Measurements from ENCODE around the gene GUCY2C.

Gene GUCY2C

DNA sequence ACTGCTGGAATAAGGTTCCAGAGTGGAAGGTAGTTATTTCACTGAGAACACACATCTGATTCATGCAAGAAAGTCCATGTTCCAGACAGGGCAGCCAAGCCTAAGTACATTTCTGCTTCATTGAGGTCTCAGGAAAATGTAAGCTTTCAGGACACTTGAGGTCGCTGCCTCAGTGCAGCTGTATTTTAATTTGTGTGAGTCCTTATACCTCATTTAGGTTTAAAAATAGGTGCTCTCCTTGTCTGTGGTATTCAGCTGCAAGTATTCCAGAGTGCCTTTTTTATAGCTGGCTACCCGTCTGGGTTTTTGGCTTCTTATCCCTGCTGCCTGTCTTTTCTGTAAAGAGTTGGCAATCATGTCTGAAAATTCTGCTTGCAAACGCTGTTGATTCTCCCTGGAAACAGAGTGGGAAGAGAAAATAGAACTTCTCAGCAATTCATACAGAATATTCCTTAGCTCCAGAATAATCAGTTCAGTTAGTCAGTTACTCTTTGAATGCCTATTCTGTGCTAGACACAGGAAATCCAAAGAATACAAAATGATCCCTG is 83.4 kb downstream of the GUCY2C start:
- Histone ChIP-seq H3K9ac (ENCODE audit: low read length) (no peak overlapping the region), H3K4me3 (ENCODE audit: low read length) (no peak overlapping the region), H3K9me3 (ENCODE audit: control insufficient read depth, low read length) (no peaks in the 10 kb centered on the region), H3K4me1 (ENCODE audit: control insufficient read depth, insufficient read depth, low read length) (peaks cover 32% of the 10 kb centered on the region), H3K27me3 (ENCODE audit: control insufficient read depth, insufficient read depth, low read length) (no peaks in the 10 kb centered on the region), H3K36me3 (ENCODE audit: control insufficient read depth, insufficient read depth, low read length) (no peaks in the 10 kb centered on the region)

DNA sequence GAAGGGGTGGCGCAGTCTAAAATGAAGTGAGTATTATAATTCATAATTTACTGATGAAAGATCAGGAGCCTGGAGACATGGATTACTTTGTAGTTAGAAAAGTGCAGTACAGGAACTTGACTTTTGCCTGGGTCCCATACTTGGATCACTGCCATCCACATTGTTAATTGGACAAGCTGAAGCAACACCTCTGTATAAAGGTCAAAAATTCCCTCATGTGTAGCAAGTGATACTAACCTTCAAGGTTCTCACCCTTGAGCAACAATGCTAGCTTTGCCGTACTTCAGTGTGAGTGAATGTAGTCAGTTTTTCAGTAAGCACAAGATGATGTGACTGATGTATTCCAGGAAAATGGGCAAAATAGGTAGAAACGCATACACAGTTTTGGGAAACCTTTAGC is 84.1 kb downstream of the GUCY2C start:
- Histone ChIP-seq H3K9me3 (ENCODE audit: control insufficient read depth, low read length) (no peaks in the 10 kb centered on the region), H3K36me3 (ENCODE audit: control insufficient read depth, insufficient read depth, low read length) (no peaks in the 10 kb centered on the region), H3K4me3 (ENCODE audit: low read length) (no peak overlapping the region), H3K27me3 (ENCODE audit: control insufficient read depth, insufficient read depth, low read length) (no peaks in the 10 kb centered on the region), H3K4me1 (ENCODE audit: control insufficient read depth, insufficient read depth, low read length) (peaks cover 32% of the 10 kb centered on the region), H3K9ac (ENCODE audit: low read length) (no peak overlapping the region)

DNA sequence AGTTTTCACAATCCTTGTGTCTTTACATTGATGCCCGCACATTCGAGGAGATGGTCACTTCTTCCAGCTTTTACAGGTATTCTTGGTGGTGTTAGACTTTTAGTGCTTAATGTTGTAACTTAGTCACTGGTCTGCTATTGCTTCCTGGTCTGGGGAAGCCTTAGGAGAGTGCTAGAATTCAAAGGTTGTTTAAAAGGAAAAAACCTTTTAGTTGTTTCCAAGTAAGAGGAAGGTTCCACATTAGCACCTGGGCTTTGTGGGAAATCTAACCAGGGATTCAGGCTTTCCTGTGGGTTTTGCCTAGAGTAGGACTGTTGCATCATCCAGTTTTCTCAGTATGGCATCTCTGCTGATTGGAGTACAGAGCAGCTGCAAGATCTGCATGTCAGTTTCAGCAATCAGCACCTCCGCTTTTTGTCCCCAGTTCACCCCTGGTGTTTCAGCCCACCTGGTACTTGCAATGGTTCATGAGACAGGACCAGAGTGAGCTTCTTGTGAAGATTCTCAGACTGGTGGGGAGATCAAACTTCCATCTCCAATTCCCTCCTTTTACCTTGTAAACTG is 84.7 kb downstream of the GUCY2C start:
- H3K9ac ChIP-seq (ENCODE audit: low read length) = no peak overlapping the region
- H3K9me3 ChIP-seq (ENCODE audit: control insufficient read depth, low read length) = no peaks in the 10 kb centered on the region
- peaks cover 32% of the 10 kb centered on the region for H3K4me1 ChIP-seq (ENCODE audit: control insufficient read depth, insufficient read depth, low read length)
- no peaks in the 10 kb centered on the region for H3K36me3 ChIP-seq (ENCODE audit: control insufficient read depth, insufficient read depth, low read length)
- no peak overlapping the region for H3K4me3 ChIP-seq (ENCODE audit: low read length)
- H3K27me3 ChIP-seq (ENCODE audit: control insufficient read depth, insufficient read depth, low read length) = no peaks in the 10 kb centered on the region

DNA sequence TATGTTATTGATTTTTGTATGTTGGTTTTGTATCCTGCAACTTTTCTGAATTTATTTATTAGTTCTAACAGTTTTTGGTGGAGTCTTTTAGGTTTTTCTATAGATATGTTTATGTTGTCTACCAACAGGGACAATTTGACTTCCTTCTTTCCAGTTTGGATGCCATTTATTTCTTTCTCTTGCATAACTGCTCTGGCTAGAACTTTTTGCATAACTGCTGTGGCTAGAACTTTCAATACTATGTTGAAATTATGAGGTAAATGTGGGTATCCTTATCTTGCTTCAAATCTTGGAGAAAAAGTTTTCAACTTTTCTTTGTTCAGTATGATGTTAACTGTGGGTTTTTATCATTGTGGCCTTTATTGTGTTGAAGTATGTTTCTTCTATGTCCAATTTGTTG is 88.8 kb downstream of the GUCY2C start:
- H3K9me3 ChIP-seq (ENCODE audit: control insufficient read depth, low read length) = no peaks in the 10 kb centered on the region
- H3K4me1 ChIP-seq (ENCODE audit: control insufficient read depth, insufficient read depth, low read length) = peaks cover 11% of the 10 kb centered on the region
- no peaks in the 10 kb centered on the region for H3K36me3 ChIP-seq (ENCODE audit: control insufficient read depth, insufficient read depth, low read length)
- no peaks in the 10 kb centered on the region for H3K27me3 ChIP-seq (ENCODE audit: control insufficient read depth, insufficient read depth, low read length)
- no peak overlapping the region for H3K9ac ChIP-seq (ENCODE audit: low read length)
- no peak overlapping the region for H3K4me3 ChIP-seq (ENCODE audit: low read length)

DNA sequence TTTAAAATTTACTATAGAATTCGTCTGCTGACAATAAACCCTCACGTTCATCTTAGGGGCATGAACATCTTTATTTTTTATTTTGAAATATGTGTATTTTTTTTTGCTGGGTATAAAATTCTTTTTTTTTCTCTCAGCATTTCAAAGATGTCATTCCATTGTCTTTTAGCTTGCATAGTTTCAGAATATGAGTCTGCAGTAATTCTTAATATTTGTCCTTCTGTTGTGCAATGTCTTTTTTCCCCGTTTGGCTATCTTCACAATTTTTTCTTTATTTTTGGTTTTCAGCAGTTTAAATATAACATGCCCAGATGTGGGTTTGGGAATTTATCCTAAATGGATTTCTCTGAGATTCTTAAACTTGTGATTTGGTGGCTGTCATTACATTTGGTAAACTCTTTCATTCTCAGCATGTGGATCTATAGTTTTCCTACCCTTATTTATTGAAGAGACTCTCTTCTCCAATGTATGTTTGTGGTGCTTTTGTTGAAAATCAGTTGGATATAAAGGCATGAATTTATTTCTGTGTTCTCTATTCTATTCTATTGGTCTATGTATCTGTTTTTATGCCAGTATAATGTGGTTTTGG is 90.9 kb downstream of the GUCY2C start:
- Histone ChIP-seq H3K4me1 (ENCODE audit: control insufficient read depth, insufficient read depth, low read length) (no peaks in the 10 kb centered on the region), H3K9me3 (ENCODE audit: control insufficient read depth, low read length) (no peaks in the 10 kb centered on the region), H3K9ac (ENCODE audit: low read length) (no peak overlapping the region), H3K27me3 (ENCODE audit: control insufficient read depth, insufficient read depth, low read length) (no peaks in the 10 kb centered on the region), H3K4me3 (ENCODE audit: low read length) (no peak overlapping the region), H3K36me3 (ENCODE audit: control insufficient read depth, insufficient read depth, low read length) (no peaks in the 10 kb centered on the region)

DNA sequence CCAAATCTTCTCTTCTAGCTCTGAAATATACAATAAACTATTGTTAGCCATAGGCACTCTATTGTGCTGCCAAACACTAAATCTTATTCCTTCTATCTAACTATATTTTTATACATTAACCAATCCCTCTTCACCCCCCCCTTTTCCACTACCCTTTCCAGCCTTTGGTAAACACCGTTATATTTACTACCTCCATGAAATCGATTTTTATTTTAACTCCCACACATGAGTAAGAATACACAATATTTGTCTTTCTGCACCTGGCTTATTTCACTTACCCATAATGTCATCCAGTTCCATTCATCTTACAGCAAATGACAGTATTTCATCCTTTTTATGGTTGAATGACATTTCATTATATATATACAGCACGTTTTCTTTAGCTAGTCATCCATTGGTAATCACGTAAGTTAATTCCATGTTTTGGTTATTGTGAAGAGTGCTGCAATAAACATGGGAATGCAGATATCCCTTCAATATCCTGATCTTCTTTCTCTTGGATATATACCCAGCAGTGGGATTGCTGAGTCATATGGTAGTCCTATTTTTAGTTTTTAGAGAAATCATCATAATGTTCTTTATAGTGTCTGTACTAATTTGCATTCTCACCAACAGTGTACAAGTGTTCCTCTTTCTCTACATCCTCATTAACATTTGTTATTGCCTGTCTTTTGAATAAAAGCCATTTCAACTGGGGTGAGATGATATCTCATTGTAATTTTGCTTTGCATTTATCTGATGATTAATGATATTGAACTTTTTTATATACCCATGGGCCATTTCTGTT is 94.5 kb downstream of the GUCY2C start:
- H3K4me1 ChIP-seq (ENCODE audit: control insufficient read depth, insufficient read depth, low read length) = no peaks in the 10 kb centered on the region
- no peaks in the 10 kb centered on the region for H3K36me3 ChIP-seq (ENCODE audit: control insufficient read depth, insufficient read depth, low read length)
- H3K9me3 ChIP-seq (ENCODE audit: control insufficient read depth, low read length) = no peaks in the 10 kb centered on the region
- no peak overlapping the region for H3K4me3 ChIP-seq (ENCODE audit: low read length)
- H3K9ac ChIP-seq (ENCODE audit: low read length) = no peak overlapping the region
- H3K27me3 ChIP-seq (ENCODE audit: control insufficient read depth, insufficient read depth, low read length) = no peaks in the 10 kb centered on the region

DNA sequence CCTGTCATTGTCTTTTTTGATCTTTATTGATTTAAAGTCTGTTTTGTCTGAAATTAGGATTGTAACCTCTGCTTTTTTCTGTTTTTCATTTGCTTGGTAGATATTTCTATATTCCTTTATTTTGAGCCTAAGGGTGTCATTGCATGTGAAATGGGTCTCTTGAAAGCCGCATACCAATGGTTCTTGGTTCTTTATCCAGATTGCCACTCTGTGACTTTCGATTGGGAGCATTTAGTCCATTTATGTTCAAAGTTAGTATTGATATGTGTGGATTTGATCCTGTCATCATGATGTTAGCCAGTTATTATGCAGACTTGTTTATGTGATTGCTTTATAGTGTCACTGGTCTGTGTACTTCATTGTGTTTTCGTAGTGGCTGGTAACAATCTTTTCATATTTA is 98.9 kb downstream of the GUCY2C start:
- H3K9me3 ChIP-seq (ENCODE audit: control insufficient read depth, low read length) = no peaks in the 10 kb centered on the region
- no peaks in the 10 kb centered on the region for H3K27me3 ChIP-seq (ENCODE audit: control insufficient read depth, insufficient read depth, low read length)
- H3K4me3 ChIP-seq (ENCODE audit: low read length) = no peak overlapping the region
- H3K4me1 ChIP-seq (ENCODE audit: control insufficient read depth, insufficient read depth, low read length) = no peaks in the 10 kb centered on the region
- H3K36me3 ChIP-seq (ENCODE audit: control insufficient read depth, insufficient read depth, low read length) = no peaks in the 10 kb centered on the region
- H3K9ac ChIP-seq (ENCODE audit: low read length) = no peak overlapping the region

DNA sequence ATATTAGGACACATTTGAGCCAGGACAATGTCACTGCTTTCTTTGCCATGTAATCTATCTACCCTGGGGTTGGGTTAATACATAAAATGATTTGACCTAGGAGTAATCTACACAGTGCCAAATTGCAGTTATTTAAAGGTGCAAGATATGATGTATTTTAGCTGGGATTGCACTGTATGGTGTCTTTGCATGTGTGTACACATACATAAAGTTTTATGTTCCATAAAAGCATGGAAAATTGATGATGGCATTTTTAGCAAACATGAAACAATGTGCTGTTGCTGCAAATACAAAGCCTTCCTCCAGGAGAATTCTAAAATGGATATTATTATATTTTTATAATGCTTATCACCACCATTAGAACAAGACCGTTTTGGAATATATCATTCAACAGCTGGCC is 104.7 kb downstream of the GUCY2C start:
- H3K9ac ChIP-seq (ENCODE audit: low read length) = no peak overlapping the region
- no peaks in the 10 kb centered on the region for H3K9me3 ChIP-seq (ENCODE audit: control insufficient read depth, low read length)
- H3K27me3 ChIP-seq (ENCODE audit: control insufficient read depth, insufficient read depth, low read length) = no peaks in the 10 kb centered on the region
- no peaks in the 10 kb centered on the region for H3K4me1 ChIP-seq (ENCODE audit: control insufficient read depth, insufficient read depth, low read length)
- no peak overlapping the region for H3K4me3 ChIP-seq (ENCODE audit: low read length)
- no peaks in the 10 kb centered on the region for H3K36me3 ChIP-seq (ENCODE audit: control insufficient read depth, insufficient read depth, low read length)

DNA sequence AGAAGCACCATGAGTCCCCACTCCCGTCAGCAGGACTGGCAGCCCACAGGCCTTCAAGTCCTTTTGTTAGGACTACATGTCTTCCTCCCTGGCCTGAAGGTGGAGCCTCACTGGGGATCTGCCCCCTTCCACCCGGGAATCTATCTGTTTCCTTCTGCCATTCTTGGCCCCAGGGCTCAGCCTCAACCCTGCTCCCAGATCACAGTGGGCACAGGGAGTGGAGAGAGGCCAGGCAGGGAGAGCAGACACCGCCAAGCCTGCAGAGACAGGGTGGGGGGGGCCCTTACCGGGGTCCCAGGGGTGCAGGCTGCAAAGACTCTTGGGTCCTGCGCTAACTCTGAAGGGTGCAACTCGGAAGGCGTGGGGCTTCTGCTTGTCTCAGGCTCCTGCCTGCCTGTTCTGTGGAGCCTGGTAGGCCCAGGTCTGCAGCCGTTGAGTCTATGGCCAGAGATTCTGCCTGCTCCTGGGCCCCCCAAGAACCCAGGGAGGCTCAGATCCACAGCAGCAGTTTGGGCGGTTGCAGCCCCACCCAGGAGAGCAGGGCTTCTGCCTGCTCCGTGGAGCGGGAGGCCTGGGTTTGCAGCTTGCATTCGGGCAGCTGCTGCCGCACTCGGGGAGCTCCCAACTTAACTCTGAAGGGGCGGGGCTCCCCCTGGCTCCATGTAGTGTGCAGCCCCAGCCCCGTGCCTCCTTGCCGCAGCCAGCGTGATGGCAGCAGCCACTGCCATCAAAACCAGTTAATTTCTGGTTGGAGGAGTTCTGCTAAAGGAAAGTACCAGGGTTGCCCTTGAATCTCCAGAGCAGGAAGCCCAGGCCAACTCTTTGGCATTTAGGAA is 107.0 kb downstream of the GUCY2C start:
- no peaks in the 10 kb centered on the region for H3K36me3 ChIP-seq (ENCODE audit: control insufficient read depth, insufficient read depth, low read length)
- no peak overlapping the region for H3K4me3 ChIP-seq (ENCODE audit: low read length)
- H3K9ac ChIP-seq (ENCODE audit: low read length) = no peak overlapping the region
- no peaks in the 10 kb centered on the region for H3K27me3 ChIP-seq (ENCODE audit: control insufficient read depth, insufficient read depth, low read length)
- no peaks in the 10 kb centered on the region for H3K4me1 ChIP-seq (ENCODE audit: control insufficient read depth, insufficient read depth, low read length)
- no peaks in the 10 kb centered on the region for H3K9me3 ChIP-seq (ENCODE audit: control insufficient read depth, low read length)

DNA sequence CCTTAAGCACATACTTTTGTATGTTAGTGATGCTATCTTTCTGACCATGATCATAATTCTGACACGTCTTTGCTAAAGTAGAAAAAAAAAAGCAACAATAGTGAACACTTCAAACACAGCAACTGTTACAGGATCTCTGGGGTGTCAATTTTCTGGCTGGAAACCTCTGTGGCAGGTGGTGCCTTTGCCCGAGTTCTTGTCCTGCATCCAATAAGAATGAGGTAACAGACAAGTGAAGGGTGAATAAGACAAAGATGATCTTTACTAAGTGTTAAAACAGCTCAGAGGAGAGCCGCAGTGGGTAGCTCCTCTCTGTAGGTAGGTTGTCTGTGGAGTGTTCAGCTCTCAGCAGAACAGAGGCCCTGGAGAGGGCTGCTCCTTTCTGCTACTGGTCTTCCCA is 107.8 kb downstream of the GUCY2C start:
- Histone ChIP-seq H3K36me3 (ENCODE audit: control insufficient read depth, insufficient read depth, low read length) (no peaks in the 10 kb centered on the region), H3K27me3 (ENCODE audit: control insufficient read depth, insufficient read depth, low read length) (no peaks in the 10 kb centered on the region), H3K9ac (ENCODE audit: low read length) (no peak overlapping the region), H3K9me3 (ENCODE audit: control insufficient read depth, low read length) (no peaks in the 10 kb centered on the region), H3K4me3 (ENCODE audit: low read length) (no peak overlapping the region), H3K4me1 (ENCODE audit: control insufficient read depth, insufficient read depth, low read length) (no peaks in the 10 kb centered on the region)

DNA sequence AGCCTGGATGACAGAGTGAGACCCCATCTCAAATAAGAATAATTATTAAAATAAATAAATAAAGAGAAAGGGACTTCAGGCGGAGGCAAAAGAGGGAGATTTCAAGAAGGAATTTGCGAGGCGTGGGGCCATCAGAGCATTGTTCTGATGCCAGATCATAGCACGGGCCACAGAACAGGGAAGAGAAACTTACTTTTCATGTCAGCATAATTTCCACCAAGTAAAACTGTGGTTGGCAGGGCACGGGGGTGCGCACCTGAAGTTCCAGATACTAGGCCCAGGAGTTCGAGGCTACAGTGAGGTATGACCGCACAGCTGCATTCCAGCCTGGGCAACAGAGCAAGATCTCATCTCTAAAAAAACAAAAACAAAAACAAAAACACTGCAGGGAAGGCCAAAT is 117.8 kb downstream of the GUCY2C start:
- H3K9me3 ChIP-seq (ENCODE audit: control insufficient read depth, low read length) = no peaks in the 10 kb centered on the region
- H3K36me3 ChIP-seq (ENCODE audit: control insufficient read depth, insufficient read depth, low read length) = no peaks in the 10 kb centered on the region
- H3K4me3 ChIP-seq (ENCODE audit: low read length) = no peak overlapping the region
- no peaks in the 10 kb centered on the region for H3K4me1 ChIP-seq (ENCODE audit: control insufficient read depth, insufficient read depth, low read length)
- no peaks in the 10 kb centered on the region for H3K27me3 ChIP-seq (ENCODE audit: control insufficient read depth, insufficient read depth, low read length)
- no peak overlapping the region for H3K9ac ChIP-seq (ENCODE audit: low read length)

DNA sequence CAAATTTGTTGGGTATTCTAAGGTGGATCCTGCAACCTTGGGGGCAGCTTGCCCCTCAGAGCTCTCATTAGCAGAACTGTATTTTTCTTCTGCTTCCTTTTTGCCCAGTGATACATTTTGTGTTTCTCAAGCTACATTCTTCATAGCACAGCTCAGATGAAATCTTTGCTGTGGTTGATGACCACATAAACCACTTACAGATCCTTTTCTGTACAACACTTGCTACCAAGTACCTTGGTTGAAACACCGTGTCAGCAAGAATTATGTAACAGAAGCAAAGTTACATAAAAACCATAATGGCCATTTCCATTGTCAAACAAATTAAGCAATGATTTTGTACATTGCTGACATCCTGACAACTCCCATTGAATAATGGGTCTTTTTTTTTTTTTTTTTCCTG is 119.1 kb downstream of the GUCY2C start:
- H3K9ac ChIP-seq (ENCODE audit: low read length) = no peak overlapping the region
- no peak overlapping the region for H3K4me3 ChIP-seq (ENCODE audit: low read length)
- peaks cover 1% of the 10 kb centered on the region for H3K4me1 ChIP-seq (ENCODE audit: control insufficient read depth, insufficient read depth, low read length)
- no peaks in the 10 kb centered on the region for H3K36me3 ChIP-seq (ENCODE audit: control insufficient read depth, insufficient read depth, low read length)
- no peaks in the 10 kb centered on the region for H3K9me3 ChIP-seq (ENCODE audit: control insufficient read depth, low read length)
- H3K27me3 ChIP-seq (ENCODE audit: control insufficient read depth, insufficient read depth, low read length) = no peaks in the 10 kb centered on the region
